CD4-positive, alpha-beta T cell treated with Interleukin-15 for 1 hour (primary cell): Measurements from ENCODE around the gene CSNK1A1.
"Not testable (repeated sequence)": the region's sequence is repeated elsewhere in the genome, so short reads cannot be mapped to it uniquely, and the experiment has no call there.

ENCODE experiments used
- DNase-seq: peaks from one replicate; pipeline ENCODE4 v3.0.0-alpha.2; 2020

The CSNK1A1 gene

GRCh38 chr5:149526845-149527590, 24.2 kb downstream of the CSNK1A1 start:
- DNase-seq, result no peak

- no peak for DNase-seq
Measured at GRCh38 chr5:149521739-149522685, 29.2 kb downstream of the CSNK1A1 start.

- DNase-seq, result no peak
Measured at GRCh38 chr5:149519601-149520000, 31.6 kb downstream of the CSNK1A1 start.

- no peak for DNase-seq
Measured at GRCh38 chr5:149518620-149519019, 32.6 kb downstream of the CSNK1A1 start.

GRCh38 chr5:149517461-149518122, 33.6 kb downstream of the CSNK1A1 start:
- no peak for DNase-seq

GRCh38 chr5:149514512-149514911, 36.7 kb downstream of the CSNK1A1 start:
- DNase-seq, result no peak

- DNase-seq, result not testable (repeated sequence)
Measured at GRCh38 chr5:149513372-149513947, 37.8 kb downstream of the CSNK1A1 start.

GRCh38 chr5:149510136-149510535, 41.1 kb downstream of the CSNK1A1 start:
- no peak for DNase-seq

- DNase-seq, result no peak
Measured at GRCh38 chr5:149504677-149505076, 46.6 kb downstream of the CSNK1A1 start.

GRCh38 chr5:149503006-149503405, 48.2 kb downstream of the CSNK1A1 start:
- DNase-seq, result no peak

- no peak for DNase-seq
Measured at GRCh38 chr5:149500922-149501582, 50.2 kb downstream of the CSNK1A1 start.

GRCh38 chr5:149498724-149499336, 52.4 kb downstream of the CSNK1A1 start:
- no peak for DNase-seq

- DNase-seq, result no peak
Measured at GRCh38 chr5:149497357-149497756, 53.9 kb downstream of the CSNK1A1 start.

GRCh38 chr5:149496917-149497316, 54.3 kb downstream of the CSNK1A1 start:
- DNase-seq, result no peak

- no peak for DNase-seq
Measured at GRCh38 chr5:149496166-149496565, 55.1 kb downstream of the CSNK1A1 start.

- no peak for DNase-seq
Measured at GRCh38 chr5:149495673-149496072, 55.6 kb downstream of the CSNK1A1 start.

GRCh38 chr5:149493316-149493715, 57.9 kb downstream of the CSNK1A1 start:
- DNase-seq, result no peak

GRCh38 chr5:149492781-149493180, 58.5 kb downstream of the CSNK1A1 start:
- DNase-seq, result no peak

- no peak for DNase-seq
Measured at GRCh38 chr5:149490599-149491485, 60.4 kb downstream of the CSNK1A1 start.

GRCh38 chr5:149489605-149490037, 61.6 kb downstream of the CSNK1A1 start:
- DNase-seq, result no peak
